Keratinocyte (primary cell): ENCODE results near the gene NPTX1. TPM values are rescaled to one million over a fixed set of nuclear protein-coding genes. Genes with fewer than 3 reads are reported as not detected.

ENCODE experiments used
- DNase-seq: peaks from one replicate; pipeline ENCODE4 v3.0.0-alpha.2; 2011; ENCODE audit warnings: low read depth, missing footprints, low spot score
- FAIRE-seq: peaks from 2 replicates; lab custom pipeline; 2011; peaks lifted over from hg19 to GRCh38; lab: Jason Lieb, UNC
- H2AFZ ChIP-seq: 2 replicates; pipeline ENCODE4 v1.6.0; 2012; ENCODE audit warnings: low read length, control low read depth, inconsistent platforms; ENCODE audit not compliant: control insufficient read depth
- H3K27ac ChIP-seq: 2 replicates; pipeline ENCODE4 v1.5.1; 2011; ENCODE audit warnings: low read length; ENCODE audit not compliant: control insufficient read depth, insufficient read depth
- H3K27me3 ChIP-seq: 3 replicates; pipeline ENCODE4 v1.6.0; 2011; ENCODE audit warnings: low read length; ENCODE audit not compliant: control insufficient read depth, insufficient read depth; ENCODE audit errors: extremely low read depth
- H3K36me3 ChIP-seq, 2 experiments: 2 replicates in 1 of 2; 3 replicates in 1 of 2; pipeline ENCODE4 v1.5.1; 2011; ENCODE audit warnings: low read length in 2 of 2, mild to moderate bottlenecking in 1 of 2; ENCODE audit not compliant: control insufficient read depth in 2 of 2, insufficient read depth in 2 of 2; ENCODE audit errors: extremely low read depth in 1 of 2
- H3K4me1 ChIP-seq: 3 replicates; pipeline ENCODE4 v1.5.1; 2011; ENCODE audit warnings: low read length; ENCODE audit not compliant: control insufficient read depth, insufficient read depth; ENCODE audit errors: extremely low read depth
- H3K4me2 ChIP-seq: 3 replicates; pipeline ENCODE4 v1.6.0; 2011; ENCODE audit warnings: low read depth, low read length; ENCODE audit not compliant: control insufficient read depth, insufficient read depth; ENCODE audit errors: extremely low read depth
- H3K4me3 ChIP-seq, 3 experiments: fragments of 200-600 bp in 1 of 3; sonication (generic) in 1 of 3; 2 replicates in 2 of 3; 3 replicates in 1 of 3; pipeline ENCODE4 v1.5.1; 2011 to 2016; ENCODE audit warnings: low read length in 3 of 3, mild to moderate bottlenecking in 3 of 3, control low read depth in 2 of 3, inconsistent platforms in 1 of 3, low read depth in 1 of 3, mixed read lengths in 1 of 3, mixed run types in 1 of 3, moderate library complexity in 1 of 3; ENCODE audit not compliant: control insufficient read depth in 2 of 3, insufficient read depth in 2 of 3; ENCODE audit errors: extremely low read depth in 1 of 3
- H3K79me2 ChIP-seq: 2 replicates; pipeline ENCODE4 v1.6.0; 2012; ENCODE audit warnings: low read length; ENCODE audit not compliant: control insufficient read depth, insufficient read depth
- H3K9ac ChIP-seq: 3 replicates; pipeline ENCODE4 v1.6.0; 2011; ENCODE audit warnings: low read length; ENCODE audit not compliant: control insufficient read depth, insufficient read depth; ENCODE audit errors: extremely low read depth
- H3K9me1 ChIP-seq: 3 replicates; pipeline ENCODE4 v1.6.0; 2011; ENCODE audit warnings: low read length; ENCODE audit not compliant: control insufficient read depth, insufficient read depth; ENCODE audit errors: extremely low read depth
- H3K9me3 ChIP-seq: 2 replicates; pipeline ENCODE4 v1.5.1; 2012; ENCODE audit warnings: low read depth, low read length; ENCODE audit not compliant: control insufficient read depth
- H4K20me1 ChIP-seq: 3 replicates; pipeline ENCODE4 v1.6.0; 2011; ENCODE audit warnings: low read length; ENCODE audit not compliant: control insufficient read depth, insufficient read depth; ENCODE audit errors: extremely low read depth
- EZH2 ChIP-seq: IDR thresholded peaks from one replicate; pipeline ENCODE4 v1.6.1; 2012; ENCODE audit warnings: inconsistent platforms, mild to moderate bottlenecking, low read length, moderate library complexity
- dilution Hi-C: fragments of 300-500 bp; cut with MboI; formaldehyde crosslinking; loops from one replicate; pipeline ENCODE4 v1.7.0; 2020; ENCODE audit warnings: low sequenced_read_pairs; ENCODE audit not compliant: extremely low pct_ligation_motif_present
- polyA plus RNA-seq, 5 experiments: library from polyadenylated mRNA; depleted of rRNA in 3 of 5; stranded (reverse) in 3 of 5; stranded (forward) in 1 of 5; unstranded in 1 of 5; fragments of >200 nt; gene quantifications; 1 replicate in 1 of 5; 2 replicates in 3 of 5; 3 replicates in 1 of 5; pipeline versions ENCODE4 v1.2.1 to v1.2.3, GENCODE V29; 2011 to 2012; ENCODE audit warnings: missing spikeins in 2 of 5, low read depth in 1 of 5, low replicate concordance in 1 of 5
- TF ChIP-seq, protein P1 (sequence below), 3 experiments: IDR thresholded peaks in 1 of 3; conservative IDR thresholded peaks in 1 of 3; optimal IDR thresholded peaks in 1 of 3; 2 replicates in 2 of 3; 3 replicates in 1 of 3; pipeline versions ENCODE3 to v1.5.1; 2011; ENCODE audit warnings: low read length in 3 of 3, mild to moderate bottlenecking in 3 of 3, moderate library complexity in 2 of 3, control low read depth in 1 of 3, inconsistent platforms in 1 of 3; ENCODE audit not compliant: insufficient read depth in 2 of 3; ENCODE audit errors: extremely low read depth in 1 of 3

NPTX1 gene
- polyA plus RNA-seq, 1 donor (not counting 4 experiments of a cell fraction or from before 2014, with no cell fraction given): 0.03 TPM

DNA sequence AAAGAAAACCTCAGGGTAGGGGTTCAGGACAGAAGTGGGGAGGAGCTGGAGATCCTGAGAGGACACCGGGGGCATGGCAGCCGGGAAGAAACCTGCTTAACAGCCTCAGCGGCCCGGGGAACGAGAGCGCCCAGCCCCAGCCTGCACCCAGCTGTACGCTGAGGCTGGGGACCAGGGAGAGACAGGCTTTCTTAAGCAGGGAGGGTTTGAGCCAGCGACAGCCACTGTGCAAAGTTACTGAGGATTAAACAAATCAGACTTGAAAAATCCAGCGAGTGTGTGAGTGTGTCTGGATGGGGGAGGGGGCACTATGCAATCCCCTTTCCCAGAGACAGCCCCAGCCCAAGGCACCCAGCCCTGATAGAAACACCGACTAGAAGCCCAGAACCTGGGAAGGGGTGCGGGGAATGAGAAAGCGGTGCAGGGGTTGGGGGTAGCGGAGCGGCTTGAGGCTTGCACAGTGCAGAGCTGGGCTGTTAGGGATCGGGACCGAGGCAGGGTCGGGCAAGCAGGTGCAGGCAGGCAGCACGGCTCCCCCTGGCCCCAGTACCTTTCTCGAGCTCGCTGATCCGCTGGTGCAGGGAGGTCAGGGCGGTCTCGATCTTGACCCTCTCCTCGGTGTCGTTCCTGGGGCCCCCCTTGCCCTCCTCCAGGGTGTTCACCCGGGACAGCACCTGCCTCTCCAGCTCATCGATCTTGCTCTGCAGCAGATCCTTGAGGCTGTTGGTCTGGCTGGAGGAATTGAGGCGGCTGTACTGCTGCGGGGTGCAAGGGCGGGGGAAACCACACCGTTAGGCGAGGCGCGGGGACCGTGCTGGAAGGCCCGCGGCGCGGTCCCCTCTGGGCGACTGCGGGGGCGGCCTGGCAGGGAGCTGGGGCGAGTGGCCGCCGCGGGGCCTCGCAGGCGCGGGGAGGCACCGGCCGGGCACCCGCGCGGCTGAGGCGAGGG is 1.2 kb downstream of the NPTX1 start:
- H3K9me1 ChIP-seq: no peaks in the 10 kb centered on the region
- H3K4me3 ChIP-seq: peak overlapping the region in 1 of 3 experiments; percentile 11
- H3K4me2 ChIP-seq: peak overlapping the region; percentile 57
- H3K4me1 ChIP-seq: peaks cover 7% of the 10 kb centered on the region
- DNase-seq (no peak), FAIRE-seq (no peak)
- TF ChIP-seq, protein P1, sequence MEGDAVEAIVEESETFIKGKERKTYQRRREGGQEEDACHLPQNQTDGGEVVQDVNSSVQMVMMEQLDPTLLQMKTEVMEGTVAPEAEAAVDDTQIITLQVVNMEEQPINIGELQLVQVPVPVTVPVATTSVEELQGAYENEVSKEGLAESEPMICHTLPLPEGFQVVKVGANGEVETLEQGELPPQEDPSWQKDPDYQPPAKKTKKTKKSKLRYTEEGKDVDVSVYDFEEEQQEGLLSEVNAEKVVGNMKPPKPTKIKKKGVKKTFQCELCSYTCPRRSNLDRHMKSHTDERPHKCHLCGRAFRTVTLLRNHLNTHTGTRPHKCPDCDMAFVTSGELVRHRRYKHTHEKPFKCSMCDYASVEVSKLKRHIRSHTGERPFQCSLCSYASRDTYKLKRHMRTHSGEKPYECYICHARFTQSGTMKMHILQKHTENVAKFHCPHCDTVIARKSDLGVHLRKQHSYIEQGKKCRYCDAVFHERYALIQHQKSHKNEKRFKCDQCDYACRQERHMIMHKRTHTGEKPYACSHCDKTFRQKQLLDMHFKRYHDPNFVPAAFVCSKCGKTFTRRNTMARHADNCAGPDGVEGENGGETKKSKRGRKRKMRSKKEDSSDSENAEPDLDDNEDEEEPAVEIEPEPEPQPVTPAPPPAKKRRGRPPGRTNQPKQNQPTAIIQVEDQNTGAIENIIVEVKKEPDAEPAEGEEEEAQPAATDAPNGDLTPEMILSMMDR (optimal IDR thresholded peaks at IDR 0.05 in 1 of 3, IDR thresholded peaks at IDR 0.05 in 1 of 3, conservative IDR thresholded peaks at IDR 0.05 in 1 of 3; ENCODE audit: extremely low read depth in 1 of 3, insufficient read depth in 2 of 3, low read length in 3 of 3): no peak
- TF ChIP-seq EZH2: peak; percentile 94
- no peaks in the 10 kb centered on the region for H3K9me3 ChIP-seq
- no peak overlapping the region for H2AFZ ChIP-seq
- no peak overlapping the region for H3K27ac ChIP-seq
- H3K9ac ChIP-seq: no peak overlapping the region
- H3K36me3 ChIP-seq: no peaks in the 10 kb centered on the region
- dilution Hi-C loops: no loop called here
- peaks cover 3% of the 10 kb centered on the region for H4K20me1 ChIP-seq
- H3K27me3 ChIP-seq: peaks cover 93% of the 10 kb centered on the region
- H3K79me2 ChIP-seq: no peaks in the 10 kb centered on the region

DNA sequence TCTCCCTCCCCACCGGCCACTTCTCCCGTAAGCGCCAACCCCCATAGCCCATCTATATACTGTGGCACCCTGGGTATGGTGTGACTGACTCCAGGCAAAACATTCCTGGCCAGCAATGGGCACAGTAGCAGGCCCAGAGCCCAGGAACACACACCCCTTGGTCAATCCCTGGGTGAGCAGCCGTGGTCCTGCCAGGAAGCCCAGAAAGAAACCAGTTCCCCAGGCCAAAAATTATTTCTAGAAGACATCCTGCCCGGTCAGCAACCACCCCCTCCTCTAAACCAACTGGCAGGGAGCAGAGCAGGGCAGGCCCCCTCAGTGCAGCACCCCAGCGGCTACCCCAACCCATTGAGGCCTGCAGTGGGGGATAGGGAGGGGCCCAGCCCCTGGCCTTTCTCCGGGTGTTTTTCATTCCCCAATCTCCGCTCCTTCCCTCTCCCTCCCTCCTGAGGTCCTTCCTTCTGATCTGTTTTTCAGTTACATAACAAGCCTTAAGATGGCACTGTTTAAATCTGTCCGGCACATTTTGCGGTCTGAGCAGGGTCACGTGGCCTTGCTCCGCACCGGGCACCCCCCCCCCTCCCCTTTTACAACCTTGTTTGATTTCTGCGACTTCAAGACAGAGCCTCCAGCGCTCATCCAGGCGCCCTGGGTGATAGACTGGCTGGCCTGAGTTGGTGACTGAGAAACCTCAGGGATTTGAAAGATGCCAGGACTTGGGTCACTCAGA is 2.0 kb downstream of the NPTX1 start:
- FAIRE-seq (no peak), DNase-seq (no peak)
- Histone ChIP-seq H4K20me1 (peaks cover 3% of the 10 kb centered on the region), H3K27me3 (peaks cover 95% of the 10 kb centered on the region), H3K9me1 (no peaks in the 10 kb centered on the region), H3K9ac (no peak overlapping the region), H3K4me3 (peak overlapping the region in 1 of 3 experiments; percentile 11), H3K9me3 (no peaks in the 10 kb centered on the region), H3K4me2 (peak overlapping the region; percentile 57), H2AFZ (no peak overlapping the region), H3K27ac (no peak overlapping the region), H3K36me3 (no peaks in the 10 kb centered on the region), H3K4me1 (peaks cover 7% of the 10 kb centered on the region), H3K79me2 (no peaks in the 10 kb centered on the region)
- TF ChIP-seq, protein P1 (optimal IDR thresholded peaks at IDR 0.05 in 1 of 3, IDR thresholded peaks at IDR 0.05 in 1 of 3, conservative IDR thresholded peaks at IDR 0.05 in 1 of 3; ENCODE audit: extremely low read depth in 1 of 3, insufficient read depth in 2 of 3, low read length in 3 of 3): peak in 2 of 3 experiments; percentile 9 to 51
- TF ChIP-seq EZH2: no peak
- dilution Hi-C loops: no loop called here
